HG03280 (cell line): ENCODE data around the gene SND1.

Experiments used
- ATAC-seq: cut with Tn5 transposase; IDR thresholded peaks from one replicate; pipeline ENCODE4 v1.9.1; 2021; ENCODE audit warnings: mild to moderate bottlenecking, moderate library complexity; ENCODE audit not compliant: unreplicated experiment

SND1 gene

DNA sequence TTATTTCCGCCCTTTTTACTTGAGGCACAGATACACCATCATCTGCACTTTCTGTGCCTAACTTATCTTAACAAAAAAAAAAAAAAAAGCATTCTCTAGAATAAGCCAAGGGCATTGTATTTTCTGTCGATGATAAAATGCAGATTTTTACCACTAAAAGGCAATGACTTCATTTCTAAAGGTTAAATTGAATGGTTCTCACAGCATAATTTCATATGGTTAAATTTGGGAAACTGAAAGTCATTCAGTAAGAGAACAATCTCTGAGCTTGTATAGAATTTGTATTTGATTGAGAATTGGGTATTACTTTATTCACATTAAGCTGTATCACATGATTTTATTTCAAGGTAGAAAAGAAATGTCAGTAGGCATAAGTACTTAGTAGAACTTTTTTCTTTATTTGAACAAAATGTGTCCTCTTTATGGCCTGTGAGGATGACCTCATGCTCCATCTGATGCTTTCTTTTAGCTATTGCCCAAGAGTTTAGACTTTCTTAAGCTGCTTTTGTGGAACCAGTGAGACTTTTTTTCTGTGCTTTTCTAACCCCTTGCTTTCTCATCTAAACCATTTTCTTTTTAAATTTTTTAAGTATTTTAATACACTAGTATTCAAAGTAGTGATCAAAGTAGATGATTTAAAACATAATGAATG, 268.9 kb downstream of the SND1 start:
- ATAC-seq = no peak

DNA sequence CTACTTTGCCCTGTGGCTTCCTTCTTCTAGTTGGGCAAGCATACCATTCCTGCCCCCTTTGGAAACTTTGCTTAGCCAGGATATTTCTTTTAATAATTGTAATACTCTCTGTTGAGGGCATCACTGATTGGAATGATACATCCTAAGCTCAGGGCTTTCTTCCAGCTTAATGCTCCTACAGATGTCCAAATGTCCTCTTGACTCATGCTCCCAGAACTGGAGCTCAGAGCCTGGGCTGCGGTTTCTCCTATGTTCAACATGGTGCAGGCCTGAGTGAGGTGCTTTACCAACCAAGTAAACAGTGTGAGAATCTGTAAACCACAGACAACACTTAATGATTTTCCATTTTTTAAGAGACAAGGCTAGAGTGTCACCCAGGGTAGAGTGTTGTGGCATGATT, 270.7 kb downstream of the SND1 start:
- ATAC-seq = no peak

DNA sequence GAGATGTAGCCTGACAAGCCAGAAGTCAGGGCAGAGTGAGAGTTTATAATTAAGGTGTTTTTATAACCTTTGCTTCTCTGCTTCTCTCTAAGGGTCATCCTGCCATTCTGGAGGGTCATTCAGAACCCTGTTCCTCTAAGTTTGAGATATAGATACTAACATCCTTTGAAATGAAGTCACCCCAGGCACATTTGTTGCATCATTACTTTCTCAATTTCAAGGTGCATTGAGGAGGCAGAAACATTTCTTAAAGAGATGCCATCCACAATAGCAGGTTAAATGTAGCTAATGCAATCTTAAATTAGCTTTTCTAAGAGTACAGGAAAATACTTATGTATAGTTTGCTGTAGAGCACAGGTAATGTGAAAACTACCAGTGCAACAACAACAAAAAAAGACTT, 272.9 kb downstream of the SND1 start:
- ATAC-seq = no peak

DNA sequence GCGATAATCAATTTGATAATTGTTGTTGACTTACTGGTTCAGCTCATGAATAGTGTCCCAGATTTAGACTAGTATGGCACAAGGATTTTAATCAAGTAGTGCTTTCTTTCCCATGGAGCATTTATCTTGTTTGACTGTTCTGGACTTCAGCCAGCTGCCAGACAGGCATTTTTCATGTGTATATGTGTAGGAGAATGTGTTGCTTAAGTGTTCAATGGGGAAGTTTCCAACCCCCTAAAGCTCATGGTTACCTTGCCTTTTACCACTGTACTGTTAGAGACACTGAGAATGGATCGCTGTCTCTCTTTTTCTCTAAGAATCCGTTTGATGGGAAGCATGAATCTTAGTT, 275.3 kb downstream of the SND1 start:
- no peak for ATAC-seq

DNA sequence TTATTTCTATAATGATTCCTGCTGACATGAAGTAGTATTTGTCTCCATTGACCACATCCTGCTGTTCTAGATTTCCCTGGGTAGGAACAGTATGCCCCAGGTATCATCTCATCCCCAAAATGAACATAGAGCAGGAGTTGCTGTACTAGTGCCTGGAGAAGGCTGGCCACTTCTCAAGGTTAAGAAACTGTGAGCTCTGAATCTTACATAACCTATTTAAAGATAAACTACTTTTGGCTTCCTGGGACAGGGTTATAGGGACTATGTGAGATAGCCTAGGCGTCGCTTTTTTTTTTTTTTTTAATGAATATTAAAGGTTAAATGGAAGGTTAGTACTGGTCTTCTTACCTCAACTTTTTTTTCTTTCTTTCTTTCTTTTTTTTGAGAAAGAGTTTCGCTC, 276.2 kb downstream of the SND1 start:
- ATAC-seq = no peak

DNA sequence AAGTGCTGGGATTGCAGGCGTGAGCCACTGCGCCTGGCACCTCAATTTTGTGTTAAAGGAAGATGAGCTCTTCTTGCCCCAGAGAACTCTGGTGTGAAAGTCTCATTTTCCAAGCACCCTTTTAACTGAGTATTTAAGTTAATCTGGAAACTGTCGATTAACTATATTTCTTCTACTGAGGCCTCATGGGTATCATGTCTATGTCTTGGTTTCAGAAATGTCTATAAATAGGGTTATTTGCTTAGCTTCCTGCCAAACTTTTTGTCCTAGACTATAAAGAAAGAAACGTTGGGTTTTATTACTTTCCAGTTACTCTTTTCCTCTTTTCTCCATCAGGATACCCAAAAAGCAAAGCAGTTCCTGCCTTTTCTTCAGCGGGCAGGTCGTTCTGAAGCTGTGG, 276.9 kb downstream of the SND1 start:
- no peak for ATAC-seq

DNA sequence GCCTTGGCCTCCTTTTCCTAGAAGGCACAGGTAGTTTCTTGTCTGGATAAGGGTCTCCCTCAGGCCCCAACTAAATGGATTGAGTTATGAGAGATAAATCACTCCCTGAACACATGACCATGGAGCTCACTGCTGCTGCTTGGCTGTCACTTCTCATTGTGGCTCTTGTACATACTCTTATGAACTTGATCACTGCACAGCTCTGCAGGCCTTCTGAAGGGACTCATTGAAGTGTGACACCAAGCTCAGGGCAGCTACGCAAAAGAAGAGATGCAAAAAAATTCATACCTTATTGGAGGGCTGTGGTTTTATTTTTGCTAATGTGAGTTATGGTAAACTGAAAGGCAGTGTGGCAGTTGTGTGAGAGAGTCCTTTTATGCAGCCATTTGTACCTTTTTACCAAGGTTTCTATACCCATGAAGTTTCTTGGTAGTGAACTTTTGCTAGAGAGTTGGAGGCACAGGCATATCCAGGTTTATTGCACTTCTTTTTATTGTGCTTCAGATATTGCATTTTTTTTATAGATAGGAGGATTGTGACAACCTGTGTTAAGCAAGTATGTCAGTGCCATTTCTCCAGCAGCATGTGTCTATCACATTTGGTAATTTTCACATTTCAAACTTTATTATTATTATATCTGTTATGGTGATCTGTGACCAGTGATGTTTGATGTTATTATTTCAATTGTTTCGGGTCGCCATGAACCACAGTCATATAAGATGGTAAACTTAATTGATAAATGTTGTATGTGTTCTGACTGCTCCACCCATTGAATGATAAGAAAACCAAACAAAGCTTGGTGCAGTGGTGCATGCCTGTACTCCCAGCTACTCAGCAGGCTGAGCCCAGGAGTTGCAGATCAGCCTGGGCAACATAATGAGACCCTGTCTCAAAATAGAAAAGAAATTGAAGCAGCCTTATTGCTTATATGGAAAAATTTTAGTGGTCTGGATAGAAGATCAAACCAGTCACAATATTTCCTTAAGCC, 278.6 kb downstream of the SND1 start:
- ATAC-seq = no peak

DNA sequence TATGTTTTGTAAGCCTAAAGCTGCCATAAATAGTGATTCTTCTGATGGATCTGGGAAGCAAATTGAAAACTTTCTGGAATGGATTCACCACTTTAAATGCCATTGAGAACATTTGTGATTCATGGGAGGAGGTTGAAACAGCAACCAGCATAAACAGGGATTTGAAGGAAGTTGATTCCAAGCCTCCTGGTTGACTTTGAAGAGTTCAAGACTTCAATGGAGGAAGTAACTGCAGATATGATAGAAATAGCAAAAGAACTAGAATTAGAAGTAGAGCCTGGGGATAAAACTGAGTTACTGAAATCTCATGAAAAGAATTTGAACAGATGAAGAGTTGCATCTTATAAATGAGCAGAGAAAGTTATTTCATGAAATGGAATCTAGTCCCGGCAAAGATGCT, 280.1 kb downstream of the SND1 start:
- ATAC-seq = no peak

DNA sequence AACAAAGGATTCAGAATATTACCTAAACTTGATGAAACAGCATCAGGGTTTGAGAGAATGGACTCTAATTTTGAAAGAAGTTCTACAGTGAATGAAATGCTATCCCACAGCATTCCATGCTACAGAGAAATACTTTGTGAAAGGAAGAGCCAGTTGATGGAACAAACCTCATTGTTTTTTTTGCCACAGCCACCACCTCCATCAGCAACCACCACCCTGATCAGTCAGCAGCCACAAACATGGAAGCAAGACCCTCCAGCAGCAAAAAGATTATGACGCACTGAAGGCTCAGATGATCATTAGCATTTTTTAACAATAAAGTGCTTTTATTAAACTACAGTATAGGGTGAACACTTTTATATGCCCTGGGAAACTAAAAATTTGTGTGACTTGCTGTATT, 280.5 kb downstream of the SND1 start:
- no peak for ATAC-seq

DNA sequence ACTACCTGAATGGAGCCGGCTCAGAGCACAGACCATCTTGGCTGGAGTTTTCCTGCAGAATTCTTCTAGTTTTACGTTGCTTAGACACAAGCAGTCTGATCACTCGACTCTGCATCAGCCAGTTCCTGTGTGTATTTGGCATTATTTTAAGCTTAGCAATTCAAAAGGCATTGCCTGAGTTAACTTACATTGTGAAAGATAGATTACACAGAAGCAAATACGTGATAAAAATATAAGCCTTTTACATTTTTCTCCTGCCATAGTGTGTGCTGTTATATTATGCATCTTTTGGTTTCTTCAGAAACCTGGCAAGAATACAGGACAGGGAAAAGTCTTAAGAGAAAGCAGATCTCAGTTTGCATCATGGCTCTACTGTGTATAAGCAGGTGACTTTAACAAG, 281.2 kb downstream of the SND1 start:
- no peak for ATAC-seq

DNA sequence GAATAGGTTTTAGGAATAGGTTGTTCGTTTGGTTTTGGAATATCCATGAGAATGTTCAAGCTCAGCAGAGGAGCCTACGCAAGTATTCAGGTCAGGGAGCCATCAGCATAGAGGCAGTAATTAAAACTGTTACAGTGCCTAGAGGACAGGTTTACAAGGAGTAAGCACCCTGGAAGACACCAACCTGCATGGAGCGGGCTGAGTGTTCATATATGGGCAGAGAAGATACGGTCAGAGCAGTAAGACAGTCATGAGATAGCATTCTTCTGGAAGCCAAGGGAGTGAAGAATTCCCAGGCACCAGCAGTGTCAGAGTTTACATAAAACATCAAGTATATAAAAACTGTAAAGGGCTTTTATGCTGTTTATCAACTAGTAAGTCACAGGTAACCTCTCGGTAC, 282.7 kb downstream of the SND1 start:
- no peak for ATAC-seq

DNA sequence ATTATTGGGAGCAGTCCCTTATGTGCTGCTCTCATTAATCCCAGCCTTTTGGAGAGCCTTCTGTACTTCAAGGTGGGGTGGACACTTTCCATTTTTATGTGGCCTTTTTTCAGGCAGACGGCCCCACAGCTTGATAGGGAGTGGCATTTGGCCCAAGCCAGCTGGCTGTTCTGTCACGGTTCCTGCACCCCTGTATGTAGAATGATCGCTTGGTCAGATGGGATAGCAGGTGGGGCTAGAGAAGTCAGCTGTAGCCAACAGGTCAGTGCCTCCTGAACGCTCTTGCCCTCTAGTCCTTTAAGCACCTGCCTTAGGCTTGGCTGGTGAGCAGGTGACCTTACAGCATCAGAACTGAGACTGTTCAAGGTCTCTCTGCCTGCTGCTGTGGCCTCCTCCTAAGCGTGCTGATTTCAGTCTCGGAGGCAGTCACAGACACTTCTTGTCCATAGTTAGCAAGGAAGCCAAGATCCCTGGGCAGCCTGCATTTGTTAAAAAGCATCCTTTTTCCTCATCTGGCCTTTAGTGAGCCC, 283.9 kb downstream of the SND1 start:
- no peak for ATAC-seq

DNA sequence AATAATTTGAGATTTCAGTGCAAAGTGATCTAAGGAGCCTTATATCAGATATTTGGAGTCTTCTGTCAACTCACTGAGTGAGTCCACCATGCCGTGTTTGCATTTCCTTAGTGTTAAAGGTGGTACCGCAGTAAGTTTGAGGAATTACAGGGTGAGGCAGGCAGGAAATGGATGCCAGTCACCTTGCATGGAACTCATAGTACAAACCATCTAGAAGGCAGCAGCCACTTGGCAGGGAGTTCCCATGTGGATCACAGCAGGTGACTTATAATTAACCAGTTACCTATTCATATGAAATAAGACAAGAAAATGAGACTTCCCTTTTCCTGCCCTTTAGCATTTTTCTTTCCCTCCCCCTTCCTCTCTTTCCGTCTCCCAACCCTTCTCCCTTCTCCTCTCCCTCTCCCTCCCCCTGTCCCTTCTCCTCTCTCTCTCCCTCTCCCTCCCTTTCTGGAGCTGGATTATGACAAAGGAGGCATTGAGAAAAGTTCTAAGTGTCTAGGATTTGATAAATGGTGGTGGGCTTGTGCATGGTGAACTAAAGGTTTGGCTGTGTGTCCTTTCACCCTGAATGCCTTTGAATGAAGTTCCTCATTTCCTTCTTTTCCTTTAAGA, 285.2 kb downstream of the SND1 start:
- ATAC-seq = no peak

DNA sequence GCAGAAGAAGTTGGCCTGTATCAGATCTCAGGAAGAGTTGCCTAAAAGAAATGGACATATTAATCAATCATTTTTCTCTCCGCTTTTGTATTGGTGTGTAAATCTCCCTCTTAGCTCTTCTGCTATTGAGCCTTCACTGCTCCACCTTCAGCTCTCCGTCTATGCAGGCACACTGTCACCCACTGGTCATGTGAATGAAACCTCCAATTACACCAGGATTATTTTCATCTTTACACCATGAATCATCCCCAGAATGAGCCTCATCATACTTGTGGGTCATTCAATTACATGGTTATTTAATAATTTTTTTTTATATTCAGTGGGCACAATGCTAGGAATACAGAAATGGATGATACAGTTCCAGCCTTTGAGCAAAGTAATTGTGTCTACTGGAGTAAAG, 286.6 kb downstream of the SND1 start:
- ATAC-seq = no peak

DNA sequence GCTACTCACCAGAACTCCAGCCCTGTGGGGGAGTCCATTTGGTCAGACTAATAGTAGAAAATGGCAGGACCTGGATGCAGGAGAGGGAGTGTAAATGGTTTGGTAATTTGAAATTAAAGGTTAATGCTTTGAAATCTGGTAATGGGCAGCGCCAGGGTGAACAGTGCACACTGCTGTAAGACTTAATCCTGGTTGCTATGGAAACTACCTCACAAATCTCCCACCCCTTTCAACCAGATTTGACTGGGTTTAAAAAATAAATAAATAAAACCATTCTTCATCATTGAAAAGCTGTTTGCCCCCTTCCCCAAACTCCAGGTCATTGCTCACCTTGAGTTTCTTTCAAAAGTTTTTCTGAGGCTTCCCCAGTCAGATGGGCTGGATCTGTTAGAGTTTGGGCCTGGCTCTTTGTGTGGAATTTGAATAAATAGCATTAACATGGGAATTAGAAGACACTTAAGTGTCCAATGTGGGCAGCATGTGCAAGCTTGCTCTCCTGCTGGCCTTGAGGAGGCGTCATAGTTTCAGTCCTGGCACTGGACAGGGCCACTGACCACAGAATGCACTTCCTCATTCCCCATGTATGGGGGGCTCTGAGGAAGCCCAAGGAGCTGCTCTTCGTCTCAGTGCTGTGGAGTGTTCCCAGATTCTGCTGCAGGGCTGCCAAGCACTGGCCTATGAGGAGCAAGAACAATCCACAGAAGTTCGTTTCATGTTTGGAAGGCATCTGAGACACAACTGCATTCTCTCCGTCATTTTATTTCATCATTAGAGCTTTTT, 288.6 kb downstream of the SND1 start:
- no peak for ATAC-seq

DNA sequence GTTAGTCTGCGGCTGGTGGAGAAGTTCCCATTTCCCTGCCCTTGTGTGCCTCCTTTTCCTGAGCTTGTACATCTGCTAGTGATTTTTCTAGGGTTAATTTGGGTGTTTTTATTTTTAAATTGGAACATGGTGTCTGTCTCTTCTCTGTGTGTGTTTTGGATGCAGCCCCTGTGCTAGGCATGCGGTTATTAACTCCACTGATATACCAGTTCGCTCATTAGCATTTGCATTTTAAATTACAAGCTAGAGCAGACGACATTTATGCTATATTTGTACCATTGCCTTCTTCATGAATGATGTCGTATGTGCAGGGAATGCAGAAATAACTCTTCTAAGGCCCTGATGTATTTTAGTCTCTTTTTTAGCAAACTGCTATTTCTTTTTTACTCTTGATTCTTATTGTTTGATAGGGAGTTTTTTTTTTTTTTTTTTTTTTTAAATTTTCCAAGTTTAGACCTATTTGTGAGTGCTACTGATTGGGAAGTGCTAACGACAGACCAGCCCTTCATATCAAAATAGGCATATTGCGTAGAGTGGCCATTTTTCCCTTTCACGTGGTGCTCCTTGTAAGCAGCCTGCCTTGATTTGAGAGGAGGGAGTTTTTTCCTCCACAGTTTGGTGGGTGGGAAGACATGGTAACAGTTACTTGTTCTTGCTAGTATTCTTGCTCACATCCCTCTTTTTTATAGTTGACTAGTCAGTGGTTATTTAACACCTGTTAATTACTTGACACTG, 289.6 kb downstream of the SND1 start:
- ATAC-seq = no peak

DNA sequence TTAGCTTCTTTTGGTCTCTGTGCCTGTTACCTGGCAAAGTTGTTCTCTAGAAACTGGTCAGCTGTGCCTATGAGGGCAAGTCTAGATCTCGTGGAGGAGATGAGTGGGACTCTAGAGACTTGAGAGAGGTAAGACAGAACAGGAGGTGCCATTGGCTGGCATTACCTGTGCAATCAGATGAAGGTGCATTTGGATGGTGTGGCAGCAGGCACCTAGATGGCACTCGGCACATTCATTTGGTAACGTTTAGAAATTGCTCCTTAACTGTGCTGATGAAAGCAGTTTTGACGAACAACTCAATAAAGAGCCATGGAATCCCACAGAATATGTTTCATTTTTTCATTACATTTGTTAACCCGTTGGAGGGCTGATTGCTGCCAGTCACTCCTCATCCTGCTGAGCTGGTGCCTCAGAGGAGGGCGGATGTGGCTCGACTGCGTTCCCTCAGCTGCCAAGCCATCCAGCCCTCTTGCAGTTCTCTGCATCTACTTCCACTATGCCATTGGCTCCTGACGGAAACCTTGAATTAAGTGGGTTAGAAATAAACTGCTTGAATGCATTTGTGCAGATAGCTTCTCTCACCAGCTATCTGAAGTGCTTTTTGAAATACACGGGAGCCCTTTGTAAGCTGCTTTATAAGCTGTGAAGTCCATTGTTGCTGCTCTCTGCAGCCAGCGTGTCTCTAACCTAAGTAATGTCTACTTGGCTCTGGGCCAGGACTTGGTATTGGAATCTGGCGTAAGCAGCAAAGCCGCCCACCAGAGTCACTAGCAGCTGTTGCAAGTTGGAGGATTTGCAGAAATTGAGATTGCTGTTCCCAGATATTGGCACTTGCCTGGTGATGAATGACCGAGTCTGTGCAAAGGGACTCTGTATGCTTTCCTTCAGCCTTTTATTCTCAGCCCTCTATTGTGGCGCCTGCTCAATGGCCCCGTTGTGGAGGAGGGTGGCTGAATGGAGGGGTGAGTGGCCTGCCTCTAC, 291.8 kb downstream of the SND1 start:
- ATAC-seq = no peak

DNA sequence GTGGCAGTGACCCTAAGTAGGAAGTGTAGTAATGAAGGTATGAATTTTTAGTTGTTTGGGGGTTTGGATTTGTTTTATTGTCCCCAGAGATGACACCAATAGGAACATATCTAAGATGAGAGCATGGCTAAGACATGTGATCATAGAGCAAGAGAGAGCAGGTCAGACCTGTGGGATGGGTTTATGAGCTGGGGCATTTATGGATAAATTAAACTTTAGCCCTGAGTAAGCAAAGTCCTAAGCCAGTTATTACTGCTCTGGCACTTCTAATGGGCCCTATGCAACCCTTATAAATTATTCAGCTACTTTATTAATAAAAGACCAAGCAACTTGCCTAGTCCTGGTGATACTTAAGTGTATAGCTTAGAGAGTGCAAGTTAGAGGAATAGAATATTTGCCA, 294.1 kb downstream of the SND1 start:
- ATAC-seq = no peak

DNA sequence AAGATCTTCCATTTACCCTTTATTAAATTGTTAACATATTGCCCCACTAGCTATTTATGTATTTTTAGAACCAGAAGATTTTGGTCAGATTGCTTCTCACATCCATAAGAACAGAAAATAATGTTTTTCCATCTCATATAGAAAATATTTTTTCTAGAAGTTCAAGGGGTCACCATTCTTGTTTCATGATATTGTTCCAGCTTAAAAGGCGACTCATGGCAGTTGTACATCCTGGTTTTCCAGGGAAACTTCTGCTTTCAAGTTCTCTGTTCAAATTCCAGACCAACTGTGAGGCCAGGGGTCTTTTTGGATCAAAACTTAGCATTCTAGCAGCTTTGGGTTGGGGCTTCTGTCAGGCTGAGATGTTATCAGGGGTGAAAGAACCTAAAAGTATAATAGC, 294.9 kb downstream of the SND1 start:
- no peak for ATAC-seq
